Smooth muscle cell (in vitro differentiated cells): ENCODE results near the gene GPR61. TPM values are rescaled to one million over a fixed set of nuclear protein-coding genes. Genes with fewer than 3 reads are reported as not detected.

ENCODE experiments used
- DNase-seq: peaks from one replicate; lab custom pipeline; 2025; ENCODE audit not compliant: unreplicated experiment; lab: John Stamatoyannopoulos, UW
- H2AFZ ChIP-seq: fragments of 200-600 bp; sonication (generic); 2 replicates; pipeline ENCODE4 v1.6.0; 2016; ENCODE audit warnings: antibody characterized with exemption, low read depth, mild to moderate bottlenecking
- H3F3A ChIP-seq: fragments of 200-600 bp; sonication (generic); 2 replicates; pipeline ENCODE4 v1.6.0; 2017; ENCODE audit warnings: antibody characterized with exemption, low read depth
- H3K27ac ChIP-seq: fragments of 200-600 bp; sonication (generic); 2 replicates; pipeline ENCODE4 v1.5.1; 2016; ENCODE audit warnings: low read depth, mild to moderate bottlenecking
- H3K27me3 ChIP-seq: fragments of 200-600 bp; sonication (generic); 2 replicates; pipeline ENCODE4 v1.6.1; 2016; ENCODE audit warnings: low read depth, mild to moderate bottlenecking
- H3K36me3 ChIP-seq: fragments of 200-600 bp; sonication (generic); 2 replicates; pipeline ENCODE4 v1.5.1; 2016; ENCODE audit warnings: low read depth
- H3K4me1 ChIP-seq: fragments of 200-600 bp; sonication (generic); 2 replicates; pipeline ENCODE4 v1.5.1; 2016; ENCODE audit warnings: low read depth
- H3K4me2 ChIP-seq: fragments of 200-600 bp; sonication (generic); 2 replicates; pipeline ENCODE4 v1.6.0; 2016; ENCODE audit warnings: mild to moderate bottlenecking
- H3K4me3 ChIP-seq: fragments of 200-600 bp; sonication (generic); 2 replicates; pipeline ENCODE4 v1.5.1; 2016; ENCODE audit warnings: mild to moderate bottlenecking
- H3K79me2 ChIP-seq: fragments of 200-600 bp; sonication (generic); 2 replicates; pipeline ENCODE4 v1.6.0; 2016; ENCODE audit warnings: low read depth, mild to moderate bottlenecking
- H3K9ac ChIP-seq: fragments of 200-600 bp; sonication (generic); 2 replicates; pipeline ENCODE4 v1.6.0; 2016; ENCODE audit warnings: low read depth
- H3K9me3 ChIP-seq: fragments of 200-600 bp; sonication (generic); replicated peaks from 2 replicates; pipeline ENCODE4 v1.5.1; 2016; ENCODE audit warnings: low read depth
- H4K20me1 ChIP-seq: fragments of 200-600 bp; sonication (generic); 2 replicates; pipeline ENCODE4 v1.6.0; 2016; ENCODE audit warnings: low read depth
- WGBS: methylation state at CpG from one replicate; pipeline ENCODE4 v1.1.7; 2016; ENCODE audit warnings: low lambda C conversion rate; 5-methylcytosine and 5-hydroxymethylcytosine counted together
- polyA plus RNA-seq: library from polyadenylated mRNA; unstranded; fragments of >200 nt; fragmentation: Nextera tagmentation; extraction: Ambion mirVana; gene quantifications from 2 replicates; pipeline ENCODE4 v1.2.1, GENCODE V29; 2016
- total RNA-seq: library from RNA; depleted of rRNA; stranded (reverse); fragments of >200 nt; gene quantifications from 2 replicates; pipeline ENCODE4 v1.2.3, GENCODE V29; 2014
- TF ChIP-seq, protein P1 (sequence below): fragments of 200-600 bp; sonication (generic); IDR thresholded peaks from 2 replicates; pipeline ENCODE4 v1.5.1; 2017; ENCODE audit warnings: borderline replicate concordance, mild to moderate bottlenecking, antibody characterized with exemption; ENCODE audit not compliant: insufficient read depth, poor library complexity, severe bottlenecking

GPR61 gene, protein sequence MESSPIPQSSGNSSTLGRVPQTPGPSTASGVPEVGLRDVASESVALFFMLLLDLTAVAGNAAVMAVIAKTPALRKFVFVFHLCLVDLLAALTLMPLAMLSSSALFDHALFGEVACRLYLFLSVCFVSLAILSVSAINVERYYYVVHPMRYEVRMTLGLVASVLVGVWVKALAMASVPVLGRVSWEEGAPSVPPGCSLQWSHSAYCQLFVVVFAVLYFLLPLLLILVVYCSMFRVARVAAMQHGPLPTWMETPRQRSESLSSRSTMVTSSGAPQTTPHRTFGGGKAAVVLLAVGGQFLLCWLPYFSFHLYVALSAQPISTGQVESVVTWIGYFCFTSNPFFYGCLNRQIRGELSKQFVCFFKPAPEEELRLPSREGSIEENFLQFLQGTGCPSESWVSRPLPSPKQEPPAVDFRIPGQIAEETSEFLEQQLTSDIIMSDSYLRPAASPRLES
- total RNA-seq (not detected in 2 replicates), polyA plus RNA-seq (0.37 TPM in 1 of 2 replicates, not detected in the other)

DNA sequence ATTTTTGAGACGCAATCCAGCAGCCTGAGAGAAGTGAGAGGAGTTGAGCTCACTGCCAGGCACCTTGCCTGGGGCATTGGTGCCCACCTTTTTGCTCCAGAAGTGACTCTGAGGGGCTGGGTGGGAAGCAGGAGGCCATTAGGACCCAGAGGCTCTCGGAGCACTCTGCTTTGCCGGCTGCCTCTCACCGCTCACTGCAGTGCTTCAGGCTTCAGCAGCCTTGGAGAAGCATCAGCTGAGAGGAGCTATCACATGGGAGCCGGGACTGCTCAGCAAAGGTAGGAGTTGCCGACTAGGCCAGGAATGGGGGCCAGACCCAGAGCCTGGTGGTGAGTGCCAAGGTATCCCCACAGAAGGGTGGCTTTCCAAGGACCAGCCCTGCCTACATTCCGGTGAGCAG lies at the start of gene GPR61:
GPR61 (plus strand) TSS at position 197 of the 400 bp plus-strand sequence. CDS start 3,151 bp downstream, outside the sequence.
- H3K27ac ChIP-seq: no peak within 1 kb of the TSS
- H2AFZ ChIP-seq: no peak within 1 kb of the TSS
- TF ChIP-seq, protein P1, sequence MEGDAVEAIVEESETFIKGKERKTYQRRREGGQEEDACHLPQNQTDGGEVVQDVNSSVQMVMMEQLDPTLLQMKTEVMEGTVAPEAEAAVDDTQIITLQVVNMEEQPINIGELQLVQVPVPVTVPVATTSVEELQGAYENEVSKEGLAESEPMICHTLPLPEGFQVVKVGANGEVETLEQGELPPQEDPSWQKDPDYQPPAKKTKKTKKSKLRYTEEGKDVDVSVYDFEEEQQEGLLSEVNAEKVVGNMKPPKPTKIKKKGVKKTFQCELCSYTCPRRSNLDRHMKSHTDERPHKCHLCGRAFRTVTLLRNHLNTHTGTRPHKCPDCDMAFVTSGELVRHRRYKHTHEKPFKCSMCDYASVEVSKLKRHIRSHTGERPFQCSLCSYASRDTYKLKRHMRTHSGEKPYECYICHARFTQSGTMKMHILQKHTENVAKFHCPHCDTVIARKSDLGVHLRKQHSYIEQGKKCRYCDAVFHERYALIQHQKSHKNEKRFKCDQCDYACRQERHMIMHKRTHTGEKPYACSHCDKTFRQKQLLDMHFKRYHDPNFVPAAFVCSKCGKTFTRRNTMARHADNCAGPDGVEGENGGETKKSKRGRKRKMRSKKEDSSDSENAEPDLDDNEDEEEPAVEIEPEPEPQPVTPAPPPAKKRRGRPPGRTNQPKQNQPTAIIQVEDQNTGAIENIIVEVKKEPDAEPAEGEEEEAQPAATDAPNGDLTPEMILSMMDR: no peak
- WGBS: 58% methylated on average over 7 of the region's 7 CpGs
- no peaks in the 10 kb centered on the region for H3F3A ChIP-seq
- H3K27me3 ChIP-seq: no peaks in the 10 kb centered on the region
- H3K4me3 ChIP-seq: no peak within 1 kb of the TSS
- no peaks in the 10 kb centered on the region for H4K20me1 ChIP-seq
- no peak for DNase-seq
- no peak within 1 kb of the TSS for H3K4me2 ChIP-seq
- no peaks in the 10 kb centered on the region for H3K9me3 ChIP-seq
- no peaks in the 10 kb centered on the region for H3K36me3 ChIP-seq
- no peaks in the 10 kb centered on the region for H3K4me1 ChIP-seq
- H3K9ac ChIP-seq: no peak within 1 kb of the TSS
- no peaks in the 10 kb centered on the region for H3K79me2 ChIP-seq

DNA sequence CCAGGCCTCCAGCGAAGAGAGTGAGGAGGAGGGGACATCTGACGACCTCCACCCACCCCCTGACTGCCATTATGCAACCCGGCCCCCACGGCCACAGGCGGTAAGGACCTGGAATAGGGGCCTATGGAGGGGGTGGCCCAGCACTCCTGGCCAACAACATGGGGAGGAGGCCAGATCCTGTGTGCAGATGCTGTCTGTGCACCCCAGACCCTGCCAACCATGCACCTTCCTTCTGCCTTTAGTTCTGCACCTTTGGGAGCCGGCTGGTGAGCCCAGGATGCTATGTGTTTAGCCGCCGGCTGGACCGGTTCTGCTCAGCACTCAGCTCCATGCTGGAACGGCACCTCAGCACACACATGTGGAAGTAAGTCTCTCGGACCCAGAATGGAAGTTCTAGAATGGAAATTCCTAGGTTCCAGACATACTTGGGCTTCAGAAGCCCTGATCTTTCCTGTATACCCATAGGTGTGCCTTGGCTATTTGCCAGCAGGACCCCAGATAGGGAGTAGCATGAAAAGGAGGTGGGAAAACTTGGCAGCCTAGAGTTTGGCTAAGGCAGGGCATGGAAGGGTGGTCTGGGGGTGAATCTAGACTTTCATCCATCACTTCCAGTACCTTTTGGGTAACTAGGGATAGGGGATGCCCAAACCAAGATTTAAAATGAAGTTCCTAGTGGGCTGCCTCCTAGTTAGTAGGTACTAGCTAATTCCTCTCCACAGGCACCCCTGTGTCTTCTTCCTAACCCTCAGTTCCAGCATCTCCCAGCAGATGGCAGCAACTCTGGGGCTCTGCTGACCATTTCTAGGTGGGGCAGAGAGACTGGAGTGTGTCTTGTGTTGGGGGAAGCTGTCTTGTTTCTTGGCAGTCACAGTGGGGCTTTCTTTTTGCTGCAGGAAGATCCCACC lies 49.4 kb upstream of the GPR61 start:
- Histone ChIP-seq H3K27ac (no peak overlapping the region), H3K36me3 (no peaks in the 10 kb centered on the region), H3K27me3 (no peaks in the 10 kb centered on the region), H2AFZ (no peak overlapping the region), H3K4me3 (no peak overlapping the region), H3K79me2 (peaks cover 8% of the 10 kb centered on the region), H4K20me1 (no peaks in the 10 kb centered on the region), H3K9ac (no peak overlapping the region), H3F3A (no peaks in the 10 kb centered on the region), H3K4me2 (no peak overlapping the region), H3K4me1 (peaks cover 4% of the 10 kb centered on the region), H3K9me3 (no peaks in the 10 kb centered on the region)
- TF ChIP-seq, protein P1: peak; percentile 78
- 93% methylated on average over 11 of the region's 11 CpGs for WGBS
- DNase-seq: peak; percentile 16

DNA sequence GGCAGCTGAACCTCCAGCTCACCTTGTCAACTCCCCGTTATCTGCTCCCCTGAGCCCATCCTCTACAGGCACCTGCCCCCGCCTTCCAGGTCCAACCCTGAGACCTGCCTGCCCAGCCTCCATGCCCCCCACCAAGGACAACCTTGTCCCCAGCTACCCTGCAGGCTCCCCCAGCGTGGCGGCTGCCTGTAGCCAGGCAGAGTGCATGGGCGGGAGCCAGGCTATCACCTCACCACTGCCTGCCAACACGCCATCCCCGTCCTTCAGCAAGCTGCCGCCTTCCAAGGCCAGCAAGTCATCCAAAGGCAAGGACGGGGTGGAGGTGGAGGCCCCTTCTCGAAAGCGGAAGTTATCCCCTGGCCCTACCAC lies 48.8 kb upstream of the GPR61 start:
- TF ChIP-seq, protein P1: no peak
- no peak for DNase-seq
- Histone ChIP-seq H3K4me3 (no peak overlapping the region), H3K27me3 (no peaks in the 10 kb centered on the region), H2AFZ (no peak overlapping the region), H4K20me1 (no peaks in the 10 kb centered on the region), H3K79me2 (peaks cover 8% of the 10 kb centered on the region), H3K9me3 (no peaks in the 10 kb centered on the region), H3K36me3 (no peaks in the 10 kb centered on the region), H3K4me1 (peaks cover 4% of the 10 kb centered on the region), H3F3A (no peaks in the 10 kb centered on the region), H3K27ac (no peak overlapping the region), H3K4me2 (no peak overlapping the region), H3K9ac (no peak overlapping the region)
- WGBS: 93% methylated on average over 11 of the region's 11 CpGs
